ENCODE measurements around the gene SDSL. TPM values are rescaled to one million over a fixed set of nuclear protein-coding genes. Genes with fewer than 3 reads are reported as not detected.

The SDSL gene, protein sequence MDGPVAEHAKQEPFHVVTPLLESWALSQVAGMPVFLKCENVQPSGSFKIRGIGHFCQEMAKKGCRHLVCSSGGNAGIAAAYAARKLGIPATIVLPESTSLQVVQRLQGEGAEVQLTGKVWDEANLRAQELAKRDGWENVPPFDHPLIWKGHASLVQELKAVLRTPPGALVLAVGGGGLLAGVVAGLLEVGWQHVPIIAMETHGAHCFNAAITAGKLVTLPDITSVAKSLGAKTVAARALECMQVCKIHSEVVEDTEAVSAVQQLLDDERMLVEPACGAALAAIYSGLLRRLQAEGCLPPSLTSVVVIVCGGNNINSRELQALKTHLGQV
- 10 to 100 TPM; 25.5 to 85.7 (median 32.3) TPM for total RNA-seq
- long read RNA-seq, transcript SDSL-202 (8 exons, 1,449 nt): major isoform, 15 of 18 reads
- long read RNA-seq, partial matches to known transcripts: 0 of 18 reads
- long read RNA-seq, other reads (novel, unspliced or antisense): 3 of 18 reads

DNA sequence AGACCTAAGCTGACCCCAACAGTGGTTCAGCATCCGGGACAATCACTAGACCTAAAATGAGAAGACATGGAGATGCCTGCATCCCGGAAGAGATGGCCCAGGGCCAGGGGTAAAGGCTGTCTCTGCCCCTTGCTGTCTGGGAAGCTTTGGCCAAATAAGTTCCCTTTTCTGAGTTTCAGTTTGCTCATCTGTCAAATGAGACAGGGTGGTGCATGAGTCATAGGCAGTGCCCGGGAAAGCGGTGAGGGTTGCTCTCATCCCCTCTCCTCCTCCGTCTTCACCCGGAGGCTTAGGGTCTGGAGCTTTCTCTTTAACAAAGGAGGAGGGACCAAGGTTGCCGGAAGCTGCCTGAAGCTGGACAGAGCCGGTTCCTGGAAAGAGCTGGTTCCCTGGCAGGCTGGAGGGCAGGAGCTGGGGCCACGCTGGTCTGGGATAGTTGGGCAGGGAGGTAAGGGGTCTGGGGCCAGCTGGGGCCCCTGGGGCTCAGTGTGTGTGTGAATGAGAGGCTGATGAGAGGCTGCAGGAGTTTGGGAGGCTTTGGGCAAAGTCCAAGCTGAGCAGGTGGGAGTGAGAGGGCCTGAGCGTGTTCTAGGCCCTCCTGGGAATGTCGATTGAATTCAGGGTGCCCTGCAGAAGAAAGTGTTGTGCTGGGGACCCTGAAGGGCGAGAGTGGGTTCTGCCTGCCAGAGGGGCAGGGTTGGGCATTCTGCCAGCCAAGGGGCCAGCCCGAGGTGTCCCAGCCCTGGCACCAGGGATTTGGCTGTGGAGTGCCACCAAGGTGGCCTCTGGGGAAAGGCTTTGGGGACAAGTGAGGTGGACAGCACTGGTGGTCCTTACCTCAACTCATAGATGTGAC lies at the start of gene SDSL:
Gene SDSL (plus strand): TSS at position 351 of the 856 bp plus-strand sequence. CDS start 5,603 bp downstream, outside the sequence.
- Histone ChIP-seq H3K9me3 (no peaks in the 10 kb centered on the region), H3K27me3 (no peaks in the 10 kb centered on the region), H3K36me3 (no peaks in the 10 kb centered on the region), H3K4me3 (peak within 1 kb of the TSS; percentile 64 to 68 (median 65)), H3K4me1 (peaks cover 0 to 36% (median 14%) of the 10 kb centered on the region in 4 donors), H3K27ac (peak within 1 kb of the TSS; percentile 97 to 99 (median 98))
- ATAC-seq (peak; percentile 61 to 65 (median 63)), DNase-seq (peak; percentile 83 to 88 (median 85))
- WGBS (ENCODE audit: insufficient coverage, low coverage, low lambda C conversion rate, missing lambda C conversion rate): 4% methylated on average over 10 of the region's 13 CpGs
- intact Hi-C loops (cut with DNase I): no loop called here
- TF ChIP-seq POLR2A (IDR thresholded peaks at IDR 0.05): peak; percentile 93
- TF ChIP-seq CTCF (IDR thresholded peaks at IDR 0.05): no peak

DNA sequence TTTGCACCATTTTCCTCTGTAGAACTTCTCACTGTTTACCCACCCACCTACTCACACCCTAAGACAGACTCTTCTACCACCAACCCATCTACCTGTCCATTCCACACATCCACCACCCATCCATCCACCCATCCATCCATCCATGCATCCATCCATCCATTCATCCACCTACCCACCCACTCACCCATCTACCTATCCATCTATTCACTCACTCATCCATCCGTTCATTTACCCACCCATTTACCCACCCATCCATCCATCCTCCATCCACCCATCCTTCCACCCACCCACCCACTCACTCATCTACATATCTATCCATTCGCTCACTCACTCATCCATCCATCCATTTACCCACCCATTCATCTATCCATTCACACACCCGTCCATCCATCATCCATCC lies 48.7 kb upstream of the SDSL start:
- Histone ChIP-seq H3K4me1 (no peaks in the 10 kb centered on the region), H3K27me3 (no peaks in the 10 kb centered on the region), H3K27ac (no peak overlapping the region), H3K4me3 (no peak overlapping the region), H3K9me3 (no peaks in the 10 kb centered on the region), H3K36me3 (peaks cover 0 to 8% (median 2%) of the 10 kb centered on the region in 4 donors)
- DNase-seq (no peak), ATAC-seq (no peak)
- no peak for TF ChIP-seq CTCF (IDR thresholded peaks at IDR 0.05)
- TF ChIP-seq POLR2A (IDR thresholded peaks at IDR 0.05): no peak
- 93% methylated on average over 3 of the region's 3 CpGs for WGBS (ENCODE audit: insufficient coverage, low coverage, low lambda C conversion rate, missing lambda C conversion rate)
- intact Hi-C loops (cut with DNase I): no loop called here

GRCh38 chr12:113373969-113374368 lies 48.2 kb upstream of the SDSL start:
- 70% methylated on average over 2 of the region's 3 CpGs for WGBS (ENCODE audit: insufficient coverage, low coverage, low lambda C conversion rate, missing lambda C conversion rate)
- intact Hi-C loops (cut with DNase I): no loop called here

More at GRCh38 chr12:113373969-113374368, 48.2 kb upstream of the SDSL start:
- TF ChIP-seq CTCF (IDR thresholded peaks at IDR 0.05): no peak
- TF ChIP-seq POLR2A (IDR thresholded peaks at IDR 0.05): no peak
- no peaks in the 10 kb centered on the region for H3K4me1 ChIP-seq
- no peak overlapping the region for H3K4me3 ChIP-seq
- H3K9me3 ChIP-seq: no peaks in the 10 kb centered on the region
- no peak overlapping the region for H3K27ac ChIP-seq
- no peaks in the 10 kb centered on the region for H3K27me3 ChIP-seq
- DNase-seq (no peak), ATAC-seq (no peak)
- peaks cover 0 to 8% (median 2%) of the 10 kb centered on the region in 4 donors for H3K36me3 ChIP-seq
